Subcutaneous abdominal adipose tissue (tissue), 5 donors: ENCODE results near the gene HMOX1.

Source experiments
- H3K27ac ChIP-seq: one replicate; pipeline ENCODE4 v1.7.0; 2013; ENCODE audit warnings: low read depth, mild to moderate bottlenecking, inconsistent platforms, low read length, moderate library complexity
- H3K27me3 ChIP-seq, 5 donors: one replicate each; pipeline ENCODE4 v1.7.0; 2013; ENCODE audit warnings: low read length in 5 of 5, inconsistent platforms in 1 of 5; ENCODE audit not compliant: control insufficient read depth in 5 of 5, insufficient read depth in 4 of 5
- H3K36me3 ChIP-seq, 5 donors: one replicate each; pipeline ENCODE4 v1.7.0; 2013; ENCODE audit warnings: low read length in 5 of 5; ENCODE audit not compliant: control insufficient read depth in 5 of 5, insufficient read depth in 5 of 5
- H3K4me1 ChIP-seq, 5 donors: one replicate each; pipeline ENCODE4 v1.7.0; 2013; ENCODE audit warnings: low read length in 5 of 5, mild to moderate bottlenecking in 3 of 5, moderate library complexity in 1 of 5; ENCODE audit not compliant: control insufficient read depth in 5 of 5, insufficient read depth in 5 of 5
- H3K4me3 ChIP-seq, 5 donors: one replicate each; pipeline ENCODE4 v1.7.0; 2013; ENCODE audit warnings: low read length in 5 of 5, low read depth in 1 of 5
- H3K9ac ChIP-seq, 5 donors: one replicate each; pipeline ENCODE4 v1.7.0; 2013; ENCODE audit warnings: low read length in 5 of 5, mild to moderate bottlenecking in 4 of 5, moderate library complexity in 3 of 5
- H3K9me3 ChIP-seq, 5 donors: one replicate each; pipeline ENCODE4 v1.7.0; 2013; ENCODE audit warnings: low read length in 5 of 5; ENCODE audit not compliant: control insufficient read depth in 5 of 5
- donor health status: healthy.
- donor health status: healthy.
- donor health status: healthy.
- donor health status: healthy.
- donor health status: healthy.

HMOX1 gene

GRCh38 chr22:35349704-35350538 is 31.0 kb upstream of the HMOX1 start:
- H3K9ac ChIP-seq, result peak overlapping the region in 4 of 5 donors; percentile 54 to 79 (median 73)
- no peaks in the 10 kb centered on the region for H3K9me3 ChIP-seq
- H3K4me3 ChIP-seq, result peak overlapping the region in 2 of 5 donors; percentile 13 to 72

GRCh38 chr22:35350539-35351503 is 30.1 kb upstream of the HMOX1 start:
- Histone ChIP-seq H3K9ac (peak overlapping the region; percentile 61 to 84 (median 75)), H3K27me3 (no peaks in the 10 kb centered on the region), H3K27ac (peak overlapping the region; percentile 76), H3K9me3 (no peaks in the 10 kb centered on the region), H3K4me3 (peak overlapping the region; percentile 67 to 81 (median 72)), H3K4me1 (peaks cover 3 to 45% (median 33%) of the 10 kb centered on the region in 5 donors), H3K36me3 (peaks cover 0 to 29% (median 28%) of the 10 kb centered on the region in 5 donors)

More at GRCh38 chr22:35349704-35350538, 31.0 kb upstream of the HMOX1 start:
- Histone ChIP-seq H3K27ac (no peak overlapping the region), H3K4me1 (peaks cover 3 to 43% (median 33%) of the 10 kb centered on the region in 5 donors), H3K36me3 (peaks cover 0 to 38% (median 37%) of the 10 kb centered on the region in 5 donors), H3K27me3 (no peaks in the 10 kb centered on the region)

GRCh38 chr22:35352214-35353111 is 28.4 kb upstream of the HMOX1 start:
- peak overlapping the region; percentile 30 for H3K27ac ChIP-seq
- peak overlapping the region in 1 of 5 donors; percentile 19 for H3K4me3 ChIP-seq
- H3K4me1 ChIP-seq, result peaks cover 3 to 47% (median 33%) of the 10 kb centered on the region in 5 donors
- peak overlapping the region in 3 of 5 donors; percentile 6 to 62 (median 58) for H3K9ac ChIP-seq
- no peaks in the 10 kb centered on the region for H3K9me3 ChIP-seq
- no peaks in the 10 kb centered on the region for H3K27me3 ChIP-seq
- peaks cover 0 to 14% (median 13%) of the 10 kb centered on the region in 5 donors for H3K36me3 ChIP-seq

GRCh38 chr22:35353318-35353717 is 27.6 kb upstream of the HMOX1 start:
- H3K27ac ChIP-seq, result peak overlapping the region; percentile 23
- H3K9ac ChIP-seq, result peak overlapping the region in 2 of 5 donors; percentile 6 to 28
- no peaks in the 10 kb centered on the region for H3K9me3 ChIP-seq
- H3K36me3 ChIP-seq, result peaks cover 0 to 6% (median 4%) of the 10 kb centered on the region in 5 donors
- H3K27me3 ChIP-seq, result no peaks in the 10 kb centered on the region
- peak overlapping the region in 1 of 5 donors; percentile 9 for H3K4me3 ChIP-seq
- peaks cover 3 to 47% (median 33%) of the 10 kb centered on the region in 5 donors for H3K4me1 ChIP-seq

GRCh38 chr22:35354068-35354467 is 26.8 kb upstream of the HMOX1 start:
- Histone ChIP-seq H3K4me3 (no peak overlapping the region), H3K4me1 (peaks cover 3 to 47% (median 33%) of the 10 kb centered on the region in 5 donors), H3K27ac (no peak overlapping the region), H3K9ac (no peak overlapping the region), H3K9me3 (no peaks in the 10 kb centered on the region), H3K36me3 (no peaks in the 10 kb centered on the region), H3K27me3 (no peaks in the 10 kb centered on the region)

- H3K27ac ChIP-seq, result no peak overlapping the region
- peaks cover 0 to 14% (median 2%) of the 10 kb centered on the region in 5 donors for H3K4me1 ChIP-seq
- H3K4me3 ChIP-seq, result no peak overlapping the region
- no peaks in the 10 kb centered on the region for H3K9me3 ChIP-seq
- H3K36me3 ChIP-seq, result no peaks in the 10 kb centered on the region
- H3K27me3 ChIP-seq, result no peaks in the 10 kb centered on the region
- no peak overlapping the region for H3K9ac ChIP-seq
Measured at GRCh38 chr22:35357883-35358621, 22.8 kb upstream of the HMOX1 start.

GRCh38 chr22:35359380-35360065 is 21.4 kb upstream of the HMOX1 start:
- Histone ChIP-seq H3K27me3 (no peaks in the 10 kb centered on the region), H3K27ac (no peak overlapping the region), H3K9me3 (no peaks in the 10 kb centered on the region), H3K36me3 (no peaks in the 10 kb centered on the region), H3K4me3 (no peak overlapping the region), H3K9ac (no peak overlapping the region), H3K4me1 (peaks cover 0 to 10% (median 0%) of the 10 kb centered on the region in 5 donors)

GRCh38 chr22:35361001-35361558 is 19.8 kb upstream of the HMOX1 start:
- no peak overlapping the region for H3K9ac ChIP-seq
- no peak overlapping the region for H3K27ac ChIP-seq
- H3K27me3 ChIP-seq, result no peaks in the 10 kb centered on the region
- no peak overlapping the region for H3K4me3 ChIP-seq
- no peaks in the 10 kb centered on the region for H3K9me3 ChIP-seq
- H3K4me1 ChIP-seq, result peaks cover 0 to 8% (median 0%) of the 10 kb centered on the region in 5 donors
- no peaks in the 10 kb centered on the region for H3K36me3 ChIP-seq
